Osteoblast (primary cell): ENCODE data around the gene CHRNA1. TPM values are rescaled to one million over a fixed set of nuclear protein-coding genes. Genes with fewer than 3 reads are reported as not detected.
A peak's percentile ranks its signal among the peaks of the same experiment; 100 is the strongest.

Source experiments
- DNase-seq: peaks from one replicate; pipeline ENCODE4 v3.0.0; 2011; ENCODE audit warnings: low spot score, mixed read lengths; ENCODE audit not compliant: insufficient read length; ENCODE audit errors: missing footprints
- H2AFZ ChIP-seq: 2 replicates; pipeline ENCODE4 v1.6.0; 2011; ENCODE audit warnings: mild to moderate bottlenecking, low read length
- H3K27ac ChIP-seq: 2 replicates; pipeline ENCODE4 v1.5.1; 2011; ENCODE audit warnings: mild to moderate bottlenecking, low read depth, low read length, moderate library complexity
- H3K27me3 ChIP-seq: 2 replicates; pipeline ENCODE4 v1.6.0; 2012; ENCODE audit warnings: mild to moderate bottlenecking, control low read depth, inconsistent platforms, low read length, moderate library complexity; ENCODE audit not compliant: insufficient read depth
- H3K36me3 ChIP-seq: 2 replicates; pipeline ENCODE4 v1.5.1; 2011; ENCODE audit warnings: mild to moderate bottlenecking, low read length, control low read depth, moderate library complexity; ENCODE audit not compliant: insufficient read depth
- H3K4me1 ChIP-seq: 2 replicates; pipeline ENCODE4 v1.5.1; 2011; ENCODE audit warnings: mild to moderate bottlenecking, low read length, control low read depth, moderate library complexity; ENCODE audit not compliant: insufficient read depth
- H3K4me2 ChIP-seq: 2 replicates; pipeline ENCODE4 v1.6.0; 2011; ENCODE audit warnings: mild to moderate bottlenecking, low read length; ENCODE audit not compliant: insufficient read depth
- H3K4me3 ChIP-seq: fragments of 200-600 bp; sonication (generic); 3 replicates; pipeline ENCODE4 v1.5.1; 2012; ENCODE audit warnings: mild to moderate bottlenecking, low read length, inconsistent platforms; ENCODE audit not compliant: insufficient read depth
- H3K79me2 ChIP-seq: 2 replicates; pipeline ENCODE4 v1.6.0; 2012; ENCODE audit warnings: mild to moderate bottlenecking, low read length, control low read depth, inconsistent platforms; ENCODE audit not compliant: insufficient read depth
- H3K9me3 ChIP-seq: 2 replicates; pipeline ENCODE4 v1.5.1; 2011; ENCODE audit warnings: low read depth, low read length, control low read depth
- H4K20me1 ChIP-seq: 2 replicates; pipeline ENCODE4 v1.6.0; 2012; ENCODE audit warnings: mild to moderate bottlenecking, low read length, control low read depth; ENCODE audit not compliant: insufficient read depth
- CTCF ChIP-seq: IDR thresholded peaks from 2 replicates; pipeline ENCODE4 v1.5.1; 2011; ENCODE audit warnings: mild to moderate bottlenecking, low read depth, low read length, moderate library complexity; ENCODE audit errors: extremely low read depth
- total RNA-seq: library from RNA; depleted of rRNA; stranded (reverse); fragments of >200 nt; gene quantifications from 2 replicates; pipeline ENCODE4 v1.2.3, GENCODE V29; 2012

CHRNA1 gene
- total RNA-seq, 1 donor = not detected

DNA sequence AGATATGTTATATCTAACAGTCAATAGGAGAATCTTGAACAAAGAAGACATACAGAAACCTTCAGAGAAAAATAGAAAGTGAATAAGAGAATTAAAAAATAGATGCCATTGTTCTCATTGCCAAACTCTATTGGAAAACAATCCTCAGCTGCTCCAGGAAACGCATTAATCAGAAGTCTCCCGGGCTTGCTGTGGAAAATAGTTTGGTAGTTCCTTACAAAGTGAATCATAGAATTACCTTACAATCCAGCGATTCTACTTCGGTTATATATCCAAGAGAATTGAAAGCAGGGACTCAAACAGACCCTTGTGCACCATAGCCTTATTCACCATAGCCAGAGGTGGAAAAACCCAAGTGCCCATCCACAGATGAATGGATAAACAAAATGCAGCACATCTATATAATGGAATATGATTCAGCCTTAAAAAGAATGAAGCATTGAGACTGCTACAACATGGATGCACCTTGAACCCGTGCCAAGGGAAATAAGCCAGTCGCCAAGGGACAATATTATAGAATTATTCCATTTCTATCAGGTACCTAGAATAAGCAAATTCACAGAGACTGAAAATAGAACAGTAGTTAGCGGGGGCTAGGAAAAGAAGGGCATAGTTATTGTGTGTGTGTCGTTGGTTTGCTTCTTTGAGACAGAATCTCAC lies 21.9 kb upstream of the CHRNA1 start:
- peaks cover 28% of the 10 kb centered on the region for H3K4me1 ChIP-seq
- H2AFZ ChIP-seq = peak overlapping the region; percentile 63
- no peaks in the 10 kb centered on the region for H3K27me3 ChIP-seq
- H3K9me3 ChIP-seq = no peaks in the 10 kb centered on the region
- no peak for DNase-seq
- H4K20me1 ChIP-seq = no peaks in the 10 kb centered on the region
- H3K4me2 ChIP-seq = peak overlapping the region; percentile 4
- no peak overlapping the region for H3K4me3 ChIP-seq
- H3K27ac ChIP-seq = peak overlapping the region; percentile 98
- H3K79me2 ChIP-seq = no peaks in the 10 kb centered on the region
- H3K36me3 ChIP-seq = no peaks in the 10 kb centered on the region
- TF ChIP-seq CTCF = no peak

GRCh38 chr2:174785481-174785880 lies 21.2 kb upstream of the CHRNA1 start:
- no peak for TF ChIP-seq CTCF
- H3K4me1 ChIP-seq = peaks cover 28% of the 10 kb centered on the region
- peak; percentile 91 for DNase-seq
- H3K9me3 ChIP-seq = no peaks in the 10 kb centered on the region
- H2AFZ ChIP-seq = peak overlapping the region; percentile 63
- H3K4me2 ChIP-seq = no peak overlapping the region
- H3K27ac ChIP-seq = peak overlapping the region; percentile 98
- no peaks in the 10 kb centered on the region for H3K36me3 ChIP-seq
- H3K4me3 ChIP-seq = no peak overlapping the region
- H4K20me1 ChIP-seq = no peaks in the 10 kb centered on the region
- no peaks in the 10 kb centered on the region for H3K79me2 ChIP-seq
- H3K27me3 ChIP-seq = no peaks in the 10 kb centered on the region

DNA sequence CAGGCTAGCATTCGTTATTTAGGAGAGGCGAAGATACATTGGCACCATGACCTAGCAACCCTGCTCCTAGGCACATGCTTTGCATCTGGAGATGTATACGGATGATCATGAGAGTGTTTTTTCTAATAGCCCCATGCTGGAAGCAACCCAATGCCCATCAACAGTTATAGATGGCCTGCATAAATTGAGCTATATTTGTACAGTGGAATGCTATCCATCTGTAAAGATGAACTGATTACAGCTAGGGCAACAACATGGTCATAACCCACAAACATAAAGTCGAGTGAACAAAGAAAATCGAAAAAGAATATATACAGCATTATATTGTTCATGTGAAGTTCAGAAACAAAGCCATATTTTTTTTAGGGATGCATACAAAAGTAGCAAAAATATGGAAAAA lies 20.6 kb upstream of the CHRNA1 start:
- Histone ChIP-seq H3K27me3 (no peaks in the 10 kb centered on the region), H3K4me1 (peaks cover 32% of the 10 kb centered on the region), H3K27ac (no peak overlapping the region), H3K36me3 (no peaks in the 10 kb centered on the region), H3K79me2 (no peaks in the 10 kb centered on the region), H4K20me1 (no peaks in the 10 kb centered on the region), H3K9me3 (no peaks in the 10 kb centered on the region), H3K4me3 (no peak overlapping the region), H2AFZ (no peak overlapping the region), H3K4me2 (no peak overlapping the region)
- no peak for TF ChIP-seq CTCF
- no peak for DNase-seq

- no peak overlapping the region for H3K4me2 ChIP-seq
- H2AFZ ChIP-seq = no peak overlapping the region
- no peaks in the 10 kb centered on the region for H3K36me3 ChIP-seq
- no peak for TF ChIP-seq CTCF
- H3K27me3 ChIP-seq = no peaks in the 10 kb centered on the region
- no peak overlapping the region for H3K4me3 ChIP-seq
- H3K27ac ChIP-seq = no peak overlapping the region
- no peak for DNase-seq
- H4K20me1 ChIP-seq = no peaks in the 10 kb centered on the region
- H3K79me2 ChIP-seq = no peaks in the 10 kb centered on the region
- H3K9me3 ChIP-seq = no peaks in the 10 kb centered on the region
- peaks cover 38% of the 10 kb centered on the region for H3K4me1 ChIP-seq
Observed at GRCh38 chr2:174784316-174784715, 20.0 kb upstream of the CHRNA1 start.
